Vein endothelial cell (primary cell): ENCODE results near the gene ALG11. TPM values are rescaled to one million over a fixed set of nuclear protein-coding genes. Genes with fewer than 3 reads are reported as not detected.

ENCODE experiments used
- total RNA-seq: library from RNA; depleted of rRNA; stranded (reverse); fragments of >200 nt; gene quantifications from 2 replicates; pipeline ENCODE4 v1.2.3, GENCODE V29; 2012

The ALG11 gene
- total RNA-seq: 17.6 and 22.2 TPM in 2 replicates

DNA sequence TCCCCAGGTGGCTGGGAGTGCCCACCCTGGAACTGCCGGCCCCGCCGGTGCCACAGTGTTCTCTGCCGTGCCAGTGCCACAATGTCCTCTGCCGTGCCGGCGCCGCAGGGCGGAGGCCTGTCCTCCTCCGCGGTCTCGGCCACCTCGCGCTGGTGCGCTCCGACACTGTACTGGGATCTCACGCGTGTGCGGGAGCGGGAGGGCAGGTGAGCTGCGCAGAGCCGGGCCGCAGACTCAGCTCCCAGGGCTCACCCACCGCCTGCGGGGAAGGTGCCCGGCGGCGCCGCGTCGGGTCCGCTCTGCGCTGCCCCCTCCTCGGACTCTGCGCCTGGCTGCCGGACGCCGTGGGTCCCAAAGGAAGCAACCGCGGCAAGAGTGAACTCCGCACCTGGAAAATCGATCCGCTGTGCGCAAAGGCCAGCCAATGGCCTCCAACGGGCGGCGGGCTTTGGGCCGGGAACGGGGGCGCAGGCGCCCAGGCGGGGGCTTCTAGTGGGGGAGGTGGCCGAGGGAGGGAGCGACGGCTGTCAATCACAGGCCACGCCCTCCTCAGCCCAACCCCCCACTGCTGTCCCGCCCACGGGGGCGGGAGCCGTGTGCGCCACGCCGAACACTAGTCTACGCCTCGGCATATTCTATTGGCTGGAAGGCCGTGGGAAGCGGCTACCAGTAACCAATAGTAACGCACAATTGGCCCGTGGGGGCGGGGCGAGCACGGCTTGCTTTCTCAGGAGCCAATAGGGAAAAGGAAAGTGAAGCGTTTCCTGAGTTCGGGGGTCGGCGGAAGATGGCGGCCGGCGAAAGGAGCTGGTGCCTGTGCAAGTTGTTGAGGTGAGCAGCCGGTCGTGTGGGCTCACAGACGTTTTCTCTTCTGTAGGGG is at the start of gene ALG11:
Gene ALG11 (plus strand): TSS at position 767 of the 880 bp plus-strand sequence. CDS start 21 bp downstream, at position 788.

GRCh38 chr13:52010890-52011631 is 1.1 kb upstream of the ALG11 start, which contains the start of gene ATP7B:
TSS of gene ATP7B (minus strand) at chr13:52011450. CDS start at chr13:52011337, 113 bp downstream.

GRCh38 chr13:52024481-52024880 is 12.3 kb downstream of the ALG11 start, which contains the start of gene UTP14C:
TSS of gene UTP14C (plus strand) at chr13:52024691. CDS start at chr13:52028805, 4,114 bp downstream.

Other genes starting within 250 kb of the ALG11 start
- gene DHRS12, start 208.2 kb upstream of the ALG11 start, total RNA-seq: 4.9 and 5.0 TPM in 2 replicates
- gene TMEM272, start 167.2 kb upstream of the ALG11 start, total RNA-seq: under 0.01 TPM in 1 of 2 replicates, not detected in the other
- not detected in 2 replicates for gene CCDC70, start 150.4 kb upstream of the ALG11 start, total RNA-seq
- 4.2 and 5.8 TPM in 2 replicates for gene ATP7B, start 948 bp upstream of the ALG11 start, total RNA-seq
- gene UTP14C, start 12.3 kb downstream of the ALG11 start, total RNA-seq: 11.1 and 12.5 TPM in 2 replicates
- under 0.01 and 0.10 TPM in 2 replicates for gene NEK5, start 116.7 kb downstream of the ALG11 start, total RNA-seq
- 11.3 and 16.3 TPM in 2 replicates for gene NEK3, start 147.2 kb downstream of the ALG11 start, total RNA-seq